Osteocyte (in vitro differentiated cells): ENCODE measurements around the gene PRIM1. TPM values are rescaled to one million over a fixed set of nuclear protein-coding genes. Genes with fewer than 3 reads are reported as not detected.

Experiments
- DNase-seq: peaks from one replicate; pipeline ENCODE4 v3.0.0; 2021; ENCODE audit warnings: mixed read lengths; ENCODE audit not compliant: unreplicated experiment; ENCODE audit errors: extremely low spot score
- H3K27ac Mint-ChIP-seq: one replicate; pipeline ENCODE4 v1.8.0; 2021; ENCODE audit warnings: mild to moderate bottlenecking, mixed read lengths; ENCODE audit not compliant: unreplicated experiment
- H3K27me3 Mint-ChIP-seq: one replicate; pipeline ENCODE4 v1.8.0; 2021; ENCODE audit warnings: mixed read lengths; ENCODE audit not compliant: unreplicated experiment
- H3K36me3 Mint-ChIP-seq: one replicate; pipeline ENCODE4 v1.8.0; 2021; ENCODE audit warnings: mixed read lengths; ENCODE audit not compliant: unreplicated experiment
- H3K4me1 Mint-ChIP-seq: one replicate; pipeline ENCODE4 v1.8.0; 2021; ENCODE audit warnings: mixed read lengths; ENCODE audit not compliant: unreplicated experiment
- H3K4me3 Mint-ChIP-seq: one replicate; pipeline ENCODE4 v1.8.0; 2021; ENCODE audit warnings: mild to moderate bottlenecking, moderate library complexity, mixed read lengths; ENCODE audit not compliant: unreplicated experiment
- H3K9me3 Mint-ChIP-seq: one replicate; pipeline ENCODE4 v1.8.0; 2021; ENCODE audit warnings: mixed read lengths; ENCODE audit not compliant: unreplicated experiment
- CTCF ChIP-seq: fragments of 200-600 bp; sonication (generic); IDR thresholded peaks from 2 replicates; pipeline ENCODE4 v1.5.0; 2021; ENCODE audit warnings: antibody characterized with exemption, mild to moderate bottlenecking, moderate library complexity
- total RNA-seq: library from RNA; stranded (reverse); gene quantifications from 2 replicates; pipeline ENCODE4 v1.2.1, GENCODE V29; 2021

Gene PRIM1
- total RNA-seq, 1 donor from 2014 or later: 6.2 TPM

DNA sequence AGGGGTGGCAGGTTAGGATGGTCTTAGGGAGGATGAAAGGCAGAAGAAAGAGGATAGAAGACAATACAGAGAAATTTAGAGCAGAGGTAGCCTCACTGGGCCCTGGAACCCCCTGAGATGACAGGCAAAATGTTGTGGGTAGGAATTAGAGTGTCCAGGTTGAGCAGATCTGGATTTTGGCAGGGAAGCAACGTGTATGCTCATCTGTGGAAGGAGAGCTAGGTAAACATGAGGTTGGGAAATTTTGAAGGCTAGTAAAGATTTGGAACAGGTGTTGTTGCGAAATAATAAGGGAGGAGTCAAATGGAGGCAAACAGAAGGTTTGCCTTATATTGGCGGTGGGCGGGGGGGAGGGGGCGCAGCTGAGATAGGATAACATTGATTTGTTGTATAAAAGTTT lies 16.3 kb upstream of the PRIM1 start:
- no peak overlapping the region for H3K27ac Mint-ChIP-seq
- no peaks in the 10 kb centered on the region for H3K9me3 Mint-ChIP-seq
- peaks cover 2% of the 10 kb centered on the region for H3K27me3 Mint-ChIP-seq
- H3K4me3 Mint-ChIP-seq: no peak overlapping the region
- no peak for DNase-seq
- H3K36me3 Mint-ChIP-seq: no peaks in the 10 kb centered on the region
- no peak for TF ChIP-seq CTCF
- no peaks in the 10 kb centered on the region for H3K4me1 Mint-ChIP-seq

- Mint-ChIP-seq H3K27ac (no peak overlapping the region), H3K36me3 (no peaks in the 10 kb centered on the region), H3K4me1 (no peaks in the 10 kb centered on the region), H3K4me3 (no peak overlapping the region), H3K27me3 (peaks cover 2% of the 10 kb centered on the region), H3K9me3 (no peaks in the 10 kb centered on the region)
- TF ChIP-seq CTCF: no peak
- no peak for DNase-seq
Observed at GRCh38 chr12:56766535-56766934, 14.4 kb upstream of the PRIM1 start.

- H3K27ac Mint-ChIP-seq: no peak overlapping the region
- H3K9me3 Mint-ChIP-seq: peaks cover under 1% of the 10 kb centered on the region
- no peaks in the 10 kb centered on the region for H3K4me1 Mint-ChIP-seq
- no peaks in the 10 kb centered on the region for H3K36me3 Mint-ChIP-seq
- peaks cover 7% of the 10 kb centered on the region for H3K27me3 Mint-ChIP-seq
- no peak for TF ChIP-seq CTCF
- no peak overlapping the region for H3K4me3 Mint-ChIP-seq
- DNase-seq: peak; percentile 30
Observed at GRCh38 chr12:56763753-56764657, 11.9 kb upstream of the PRIM1 start.

DNA sequence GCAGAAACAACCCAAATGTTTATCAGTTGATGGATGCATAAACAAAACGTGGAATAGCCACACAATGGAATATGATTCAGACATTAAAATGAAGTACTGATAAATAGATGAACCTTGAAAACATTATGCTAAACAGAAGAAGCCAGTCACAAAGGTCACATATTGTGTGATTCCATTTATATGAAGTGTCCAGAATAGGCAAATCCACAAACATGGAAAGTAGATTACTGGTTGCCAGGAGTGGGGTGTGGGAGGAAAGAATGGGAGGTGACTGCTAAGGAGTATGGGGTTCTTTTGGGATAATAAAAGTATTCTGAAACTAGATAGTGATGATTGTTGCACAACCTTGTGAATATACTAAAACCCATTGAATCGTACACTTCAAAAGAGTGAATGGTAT lies 9.7 kb upstream of the PRIM1 start:
- Mint-ChIP-seq H3K36me3 (peaks cover 2% of the 10 kb centered on the region), H3K27ac (no peak overlapping the region), H3K27me3 (peaks cover 11% of the 10 kb centered on the region), H3K9me3 (peaks cover 7% of the 10 kb centered on the region), H3K4me3 (no peak overlapping the region), H3K4me1 (no peaks in the 10 kb centered on the region)
- TF ChIP-seq CTCF: no peak
- DNase-seq: no peak

- H3K4me1 Mint-ChIP-seq: no peaks in the 10 kb centered on the region
- peaks cover 2% of the 10 kb centered on the region for H3K36me3 Mint-ChIP-seq
- H3K27me3 Mint-ChIP-seq: peaks cover 11% of the 10 kb centered on the region
- H3K4me3 Mint-ChIP-seq: no peak overlapping the region
- DNase-seq: no peak
- peaks cover 7% of the 10 kb centered on the region for H3K9me3 Mint-ChIP-seq
- no peak for TF ChIP-seq CTCF
- H3K27ac Mint-ChIP-seq: no peak overlapping the region
Observed at GRCh38 chr12:56760460-56760859, 8.3 kb upstream of the PRIM1 start.
